A673 (cell line): ENCODE measurements around the gene HSF5.

ENCODE experiments used
- CTCF ChIP-seq: fragments of 300-800, 200-600 bp; sonication (generic); conservative IDR thresholded peaks from 2 replicates; pipeline ENCODE4 v1.5.1; 2017; ENCODE audit warnings: low read depth, mild to moderate bottlenecking, antibody characterized with exemption, low read length, moderate library complexity, mixed read lengths
- EZH2 ChIP-seq: fragments of 200-600 bp; sonication (generic); IDR thresholded peaks from 2 replicates; pipeline ENCODE4 v1.6.1; 2017; ENCODE audit warnings: borderline replicate concordance, low read depth, mild to moderate bottlenecking, mixed read lengths, antibody characterized with exemption, low read length; ENCODE audit not compliant: poor library complexity, severe bottlenecking

- TF ChIP-seq CTCF = no peak
- no peak for TF ChIP-seq EZH2
Observed at GRCh38 chr17:58436245-58436644, 52.0 kb downstream of the HSF5 start.
